Vagina (tissue), 2 donors: ENCODE data around the gene ARPC1A.

Experiments used
- CTCF ChIP-seq, 3 experiments: fragments of 450-650 bp in 2 of 3; fragments of 200-600 bp in 1 of 3; sonication (generic) in 1 of 3; IDR thresholded peaks; one replicate each; pipeline ENCODE4 v1.5.1; 2017 to 2019; ENCODE audit warnings: antibody characterized with exemption in 3 of 3, mild to moderate bottlenecking in 2 of 3, moderate library complexity in 2 of 3
- POLR2A ChIP-seq, 2 donors: fragments of 450-650 bp; IDR thresholded peaks; one replicate each; pipeline ENCODE4 v1.6.1; 2017; ENCODE audit warnings: antibody characterized with exemption in 2 of 2, mild to moderate bottlenecking in 2 of 2, moderate library complexity in 2 of 2
- POLR2AphosphoS5 ChIP-seq, 2 donors: sonication (generic); formaldehyde crosslinking; IDR thresholded peaks; one replicate each; pipeline ENCODE4 v1.9.0; 2017; ENCODE audit warnings: antibody characterized with exemption in 2 of 2, mild to moderate bottlenecking in 2 of 2, low read depth in 1 of 2; ENCODE audit not compliant: insufficient read depth in 1 of 2

DNA sequence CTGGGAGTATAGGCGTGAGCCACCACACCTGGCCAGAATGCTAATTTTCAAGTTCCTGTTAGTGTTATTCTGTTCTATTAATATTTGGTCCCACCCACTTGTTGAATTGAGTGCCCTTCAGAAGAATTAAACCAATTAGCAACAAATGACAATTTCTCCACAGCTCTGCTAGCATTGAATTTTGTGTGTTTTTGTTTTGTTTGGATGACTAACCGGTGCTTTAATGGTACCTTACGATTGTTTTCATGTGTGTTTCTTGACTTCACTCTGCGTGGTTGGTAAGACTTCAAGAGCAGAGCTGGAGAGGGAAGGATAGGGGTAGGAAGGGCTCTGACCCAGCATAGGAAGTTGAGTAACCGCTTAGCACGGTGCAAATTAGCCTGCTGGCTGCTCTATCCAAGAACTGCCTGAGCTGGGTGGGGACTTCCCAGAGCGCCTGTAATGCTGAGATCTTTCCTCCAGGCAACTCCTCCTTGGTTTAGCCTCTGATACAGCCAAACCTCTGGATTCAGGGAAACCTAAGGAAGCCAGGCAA lies 53.4 kb downstream of the ARPC1A start:
- TF ChIP-seq POLR2A (IDR thresholded peaks at IDR 0.05) (no peak), CTCF (IDR thresholded peaks at IDR 0.05) (peak in 1 of 3 experiments; percentile 19), POLR2AphosphoS5 (IDR thresholded peaks at IDR 0.05; ENCODE audit: insufficient read depth in 1 of 2, low read depth in 1 of 2) (peak in 1 of 2 donors; percentile 83)
